OCI-LY3 (cell line): Measurements from ENCODE around the gene CR2.

Experiments used
- CTCF ChIP-seq: fragments of 200-600, 300-600 bp; sonication (generic); IDR thresholded peaks from 2 replicates; pipeline ENCODE4 v1.5.1; 2014; ENCODE audit warnings: antibody characterized with exemption, low read length, low read depth
- EZH2phosphoT487 ChIP-seq: fragments of 200-600 bp; shearing (Covaris generic); IDR thresholded peaks from 2 replicates; pipeline ENCODE4 v1.6.1; 2018; ENCODE audit warnings: antibody characterized with exemption, mixed run types, low read depth

GRCh38 chr1:207458414-207458813 is 4.3 kb downstream of the CR2 start:
- no peak for TF ChIP-seq EZH2phosphoT487
- no peak for TF ChIP-seq CTCF
